K562 (cell line): ENCODE results near the gene ARID3A. TPM values are rescaled to one million over a fixed set of nuclear protein-coding genes. Genes with fewer than 3 reads are reported as not detected.
A peak's percentile ranks its signal among the peaks of the same experiment; 100 is the strongest.

ENCODE experiments used
- ARID4B ChIP-seq: sonication (generic); formaldehyde crosslinking; IDR thresholded peaks from 2 replicates; pipeline ENCODE4 v1.8.0; 2022; ENCODE audit warnings: mild to moderate bottlenecking, missing genetic modification reagents
- CXXC5 ChIP-seq: fragments of 250-450 bp; sonication (Bioruptor Pico); IDR thresholded peaks from 2 replicates; pipeline ENCODE4 v1.8.0; 2022; ENCODE audit warnings: inconsistent platforms, mild to moderate bottlenecking, moderate library complexity
- HMGXB4 ChIP-seq: sonication (generic); formaldehyde crosslinking; IDR thresholded peaks from 2 replicates; pipeline ENCODE4 v1.8.1; 2023; ENCODE audit warnings: mild to moderate bottlenecking, missing genetic modification reagents
- JUNB ChIP-seq: fragments of 450-650 bp; formaldehyde crosslinking; conservative IDR thresholded peaks from 2 replicates; pipeline ENCODE4 v1.4.0; 2020; ENCODE audit warnings: mild to moderate bottlenecking
- MGA ChIP-seq: fragments of 450-650 bp; IDR thresholded peaks from 2 replicates; pipeline ENCODE4 v1.6.1; 2016; ENCODE audit warnings: mild to moderate bottlenecking, moderate library complexity
- ZNF668 ChIP-seq: fragments of 250-450 bp; sonication (Bioruptor Pico); IDR thresholded peaks from 2 replicates; pipeline ENCODE4 v1.8.0; 2022; ENCODE audit warnings: mild to moderate bottlenecking, inconsistent platforms
- ZNF740 ChIP-seq, 3 experiments: fragments of 200-800 bp in 1 of 3; sonication (Bioruptor generic) in 1 of 3; sonication (generic) in 1 of 3; formaldehyde crosslinking in 1 of 3; IDR thresholded peaks; 2 replicates each; pipeline versions ENCODE4 v1.6.1 to v1.8.0; 2016 to 2022; ENCODE audit warnings: mild to moderate bottlenecking in 2 of 3, missing compliant biosample characterization in 2 of 3, missing genetic modification characterization in 2 of 3, missing genetic modification reagents in 1 of 3
- polyA plus RNA-seq, 8 experiments: library from polyadenylated mRNA; depleted of rRNA in 4 of 8; stranded (reverse) in 5 of 8; unstranded in 3 of 8; fragments of >200 nt; fragmentation: Nextera tagmentation in 2 of 8; fragmentation: Illumina TruSeq in 1 of 8; extraction: Ambion mirVana in 2 of 8; extraction: Trizol in 1 of 8; gene quantifications; 2 replicates each; pipeline versions ENCODE4 v1.2.1 to v1.2.3, GENCODE V29; 2011 to 2014; ENCODE audit warnings: inconsistent platforms in 1 of 8, missing spikeins in 1 of 8
- total RNA-seq, 7 experiments: library from RNA; depleted of rRNA in 6 of 7; stranded (reverse); fragments of >200 nt in 6 of 7; fragmentation: Illumina TruSeq in 2 of 7; extraction: Trizol in 2 of 7; gene quantifications; 2 replicates each; pipeline versions ENCODE4 v1.2.1 to v1.2.3, GENCODE V29; 2011 to 2021; ENCODE audit warnings: low replicate concordance in 1 of 7

Gene ARID3A
- total and polyA plus RNA-seq, 9 of the 15 experiments (the other 6 are each of a cell fraction or from before 2014, with no cell fraction given): 1.4 to 118 (median 31.2) TPM

GRCh38 chr19:982567-983170 is 56.8 kb downstream of the ARID3A start (continued):
- peak; percentile 53; the same call in 1 of the 2 replicates for TF ChIP-seq ARID4B (CRISPR knock-in tag)
- TF ChIP-seq MGA: 0 out of 2 replicates have a peak, but pooled peaks have one; percentile 27
- no peak for TF ChIP-seq JUNB
- TF ChIP-seq ZNF740 (CRISPR knock-in tag; IDR thresholded peaks at IDR 0.05): no peak
- no peak for TF ChIP-seq ZNF740 (tag; IDR thresholded peaks at IDR 0.05)
- no peak for TF ChIP-seq ZNF668 (CRISPR knock-in tag)
- 0 out of 2 replicates have a peak, but pooled peaks have one; percentile 71 for TF ChIP-seq HMGXB4 (CRISPR knock-in tag)
- TF ChIP-seq CXXC5 (CRISPR knock-in tag): peak; percentile 62
